ENCODE data around the gene LCE5A.
"Not testable (repeated sequence)": the region's sequence is repeated elsewhere in the genome, so short reads cannot be mapped to it uniquely, and the experiment has no call there.

The LCE5A gene

GRCh38 chr1:152517237-152517811, 6.7 kb downstream of the LCE5A start:
- no peak for DNase-seq

DNA sequence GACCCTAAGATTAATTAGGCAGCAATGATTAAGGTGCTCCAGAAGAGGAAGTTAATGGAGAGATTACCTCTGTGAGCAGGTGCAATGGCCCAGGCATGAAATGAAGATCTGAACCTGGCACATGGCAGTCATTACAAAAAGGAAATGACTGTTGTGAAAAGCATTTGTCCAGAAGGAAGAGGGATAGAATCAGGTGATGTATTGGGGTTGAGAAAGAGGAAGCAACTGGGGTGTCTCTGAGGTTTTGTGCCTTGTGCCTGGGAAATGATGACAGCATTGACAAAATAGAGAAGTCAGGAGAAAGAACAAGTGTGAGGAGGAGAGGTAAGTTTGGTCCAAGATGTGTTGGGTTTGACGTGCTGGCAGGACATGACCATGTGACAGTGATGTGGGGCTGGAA, 9.2 kb downstream of the LCE5A start:
- DNase-seq, result no peak

GRCh38 chr1:152520561-152521090, 10.0 kb downstream of the LCE5A start:
- no peak for DNase-seq

DNA sequence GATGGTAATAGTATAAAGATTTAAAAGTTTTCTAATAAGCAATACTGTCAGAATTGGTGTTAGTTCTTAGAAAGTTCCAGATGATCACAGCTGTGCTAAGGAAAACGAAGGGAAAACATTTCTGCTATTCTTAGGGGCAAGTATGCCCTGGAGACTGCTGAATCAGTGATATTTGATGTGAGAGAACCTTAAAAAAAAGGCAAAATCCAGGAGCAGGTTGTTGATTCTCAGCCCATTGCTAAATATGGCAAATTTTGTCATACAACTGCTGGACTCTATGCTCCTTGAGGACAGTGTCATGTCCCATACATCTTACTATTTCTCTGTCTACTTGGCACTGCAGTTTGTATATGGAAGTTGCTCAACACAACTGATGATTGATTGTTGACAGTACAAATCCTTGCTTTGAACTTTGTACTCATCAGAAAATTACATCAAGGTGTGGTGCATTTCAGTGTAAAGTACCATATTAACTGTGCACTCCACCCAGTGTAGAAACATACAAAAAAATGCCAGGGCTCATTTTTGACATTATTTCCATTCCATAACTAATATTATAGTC, 14.6 kb downstream of the LCE5A start:
- DNase-seq, result no peak

GRCh38 chr1:152533327-152533938, 22.8 kb downstream of the LCE5A start:
- DNase-seq, result no peak

- DNase-seq, result no peak
These were observed 25.2 kb downstream of the LCE5A start for GRCh38 chr1:152535774-152536173.

DNA sequence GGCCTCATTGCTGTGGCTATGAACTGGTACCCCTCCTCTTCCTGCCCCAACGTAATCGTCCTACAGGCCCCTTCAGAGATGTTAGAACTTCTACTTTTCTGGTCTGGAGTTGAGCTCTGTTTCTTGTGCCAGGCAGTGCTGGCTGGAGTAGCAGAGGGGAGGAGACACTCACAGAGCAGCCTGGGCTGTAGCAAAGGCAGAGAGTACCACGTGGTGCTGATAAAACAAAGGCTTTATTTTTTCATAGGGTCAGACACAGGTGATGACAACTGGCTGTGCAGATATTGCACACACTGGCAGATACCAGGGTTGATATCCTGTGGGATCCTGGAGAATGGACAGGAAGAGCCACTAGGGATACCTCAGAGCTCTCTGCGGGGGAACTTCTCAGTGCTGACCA, 26.9 kb downstream of the LCE5A start:
- DNase-seq, result no peak

- DNase-seq, result no peak
These were observed 29.3 kb downstream of the LCE5A start for GRCh38 chr1:152539901-152540300.

DNA sequence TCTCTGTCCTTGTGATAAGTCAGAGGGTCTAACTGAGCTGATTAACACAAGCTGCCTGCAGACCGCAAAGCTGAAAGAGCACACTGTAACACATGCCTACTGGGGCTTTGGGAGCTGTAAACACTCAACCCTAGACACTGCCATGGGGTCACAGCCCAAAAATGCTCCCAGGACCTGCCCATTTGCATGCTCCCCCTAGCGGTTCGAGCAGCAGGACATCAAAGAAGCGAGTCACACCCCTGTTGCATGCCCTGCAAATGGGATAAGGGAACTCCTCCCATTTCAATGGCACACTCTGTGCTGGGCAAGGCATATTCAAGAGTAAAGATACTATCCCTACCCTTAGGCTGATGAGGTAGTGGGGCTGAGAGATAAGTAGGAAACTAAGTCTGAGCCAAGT, 33.2 kb downstream of the LCE5A start:
- no peak for DNase-seq

GRCh38 chr1:152546704-152547103, 36.1 kb downstream of the LCE5A start:
- no peak for DNase-seq

DNA sequence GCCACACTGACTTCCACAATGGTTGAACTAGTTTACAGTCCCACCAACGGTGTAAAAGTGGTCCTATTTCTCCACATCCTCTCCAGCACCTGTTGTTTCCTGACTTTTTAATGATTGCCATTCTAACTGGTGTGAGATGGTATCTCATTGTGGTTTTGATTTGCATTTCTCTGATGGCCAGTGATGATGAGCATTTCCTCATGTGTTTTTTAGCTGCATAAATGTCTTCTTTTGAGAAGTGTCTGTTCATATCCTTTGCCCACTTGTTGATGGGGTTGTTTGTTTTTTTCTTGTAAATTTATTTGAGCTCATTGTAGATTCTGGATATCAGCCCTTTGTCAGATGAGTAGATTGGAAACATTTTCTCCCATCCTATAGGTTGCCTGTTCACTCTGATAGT, 37.8 kb downstream of the LCE5A start:
- DNase-seq, result not testable (repeated sequence)

Data from SIG-M5 (cell line).